K562 (cell line): ENCODE measurements around the gene PLEKHG3. TPM values are rescaled to one million over a fixed set of nuclear protein-coding genes. Genes with fewer than 3 reads are reported as not detected.

ENCODE experiments used
- ATAC-seq: fragments of 200-7000 bp; cut with Tn5 transposase; 3 replicates; pipeline ENCODE4 v1.9.1; 2020; ENCODE audit warnings: moderate library complexity
- BruUV-seq: library from RNA; stranded (reverse); fragments of 400-500 nt; replicated peaks from 2 replicates; lab custom pipeline; 2021; lab: Mats Ljungman, UMichigan
- CTCF ChIA-PET: fragments of 300-600 bp; formaldehyde crosslinking; extraction: SDS; loops from one replicate; lab custom pipeline; 2021; ENCODE audit warnings: low intra/inter-chr PET ratio; lab: Yijun Ruan, JAX
- POLR2A ChIA-PET: fragments of 300-600, 350-650 bp; sonication (Branson Sonifier 250); formaldehyde crosslinking; extraction: SDS; loops from one replicate; lab custom pipeline; 2021; ENCODE audit warnings: antibody characterized with exemption, inconsistent platforms; lab: Yijun Ruan, JAX
- DNase-seq, 4 experiments: peaks; one replicate each; pipeline versions ENCODE4 v3.0.0 to v3.0.0-alpha.2; 2011 to 2018; ENCODE audit warnings: low spot score in 3 of 4, mixed read lengths in 3 of 4; ENCODE audit errors: extremely low read depth in 1 of 4
- FAIRE-seq: peaks from 2 replicates; lab custom pipeline; 2011; peaks lifted over from hg19 to GRCh38; lab: Jason Lieb, UNC
- H2AFZ ChIP-seq: 2 replicates; pipeline ENCODE4 v1.6.0; 2011; ENCODE audit warnings: low read depth, low read length, control low read depth, inconsistent platforms
- H3K27ac ChIP-seq: fragments of 200-600 bp; 3 replicates; pipeline ENCODE4 v1.8.0; 2011; ENCODE audit warnings: low read depth, mild to moderate bottlenecking, control low read depth, inconsistent platforms, low read length, moderate library complexity, mixed read lengths; ENCODE audit errors: extremely low read depth
- H3K27me3 ChIP-seq, 2 experiments: fragments of 300-600 bp in 1 of 2; 2 replicates in 1 of 2; 3 replicates in 1 of 2; pipeline versions ENCODE4 v1.6.0 to v1.8.0; 2011; ENCODE audit warnings: inconsistent platforms in 2 of 2, low read length in 2 of 2, mild to moderate bottlenecking in 1 of 2, mixed read lengths in 1 of 2, moderate library complexity in 1 of 2; ENCODE audit not compliant: control insufficient read depth in 2 of 2, insufficient read depth in 2 of 2
- H3K36me3 ChIP-seq: fragments of 300-600 bp; 3 replicates; pipeline ENCODE4 v1.8.0; 2011; ENCODE audit warnings: mild to moderate bottlenecking, low read length, inconsistent platforms; ENCODE audit not compliant: control insufficient read depth, insufficient read depth
- H3K4me1 ChIP-seq, 2 experiments: fragments of 200-600 bp in 1 of 2; replicated peaks in 1 of 2; 2 replicates in 1 of 2; 3 replicates in 1 of 2; pipeline versions ENCODE4 v1.5.1 to v1.8.0; 2011; ENCODE audit warnings: inconsistent platforms in 2 of 2, low read length in 2 of 2, mild to moderate bottlenecking in 1 of 2, mixed read lengths in 1 of 2, moderate library complexity in 1 of 2; ENCODE audit not compliant: control insufficient read depth in 2 of 2, insufficient read depth in 2 of 2
- H3K4me2 ChIP-seq: 2 replicates; pipeline ENCODE4 v1.6.1; 2011; ENCODE audit warnings: low read length, control low read depth, inconsistent platforms, mixed read lengths; ENCODE audit not compliant: insufficient read depth
- H3K4me3 ChIP-seq: fragments of 200-600 bp; sonication (generic), shearing (Covaris generic); 2 replicates; pipeline ENCODE4 v1.5.1; 2016; ENCODE audit warnings: control low read depth, inconsistent platforms
- H3K79me2 ChIP-seq: fragments of 200-600 bp; 3 replicates; pipeline ENCODE4 v1.8.0; 2011; ENCODE audit warnings: low read length, inconsistent platforms; ENCODE audit not compliant: control insufficient read depth, insufficient read depth
- H3K9ac ChIP-seq, 2 experiments: 2 replicates each; pipeline versions ENCODE4 v1.6.0 to v1.6.1; 2011; ENCODE audit warnings: low read depth in 2 of 2, low read length in 2 of 2, control low read depth in 1 of 2, inconsistent platforms in 1 of 2, mild to moderate bottlenecking in 1 of 2, mixed read lengths in 1 of 2; ENCODE audit not compliant: insufficient read depth in 1 of 2
- H3K9me1 ChIP-seq: one replicate; pipeline ENCODE4 v1.6.0; 2011; ENCODE audit warnings: inconsistent platforms, mild to moderate bottlenecking, low read length, moderate library complexity; ENCODE audit not compliant: control insufficient read depth, insufficient read depth
- H3K9me3 ChIP-seq: replicated peaks from 2 replicates; pipeline ENCODE4 v1.5.1; 2011; ENCODE audit warnings: low read depth, low read length, inconsistent platforms; ENCODE audit not compliant: control insufficient read depth, insufficient read depth
- H4K20me1 ChIP-seq: replicated peaks from 2 replicates; pipeline ENCODE4 v1.6.1; 2011; ENCODE audit warnings: low read length, inconsistent platforms, mixed read lengths; ENCODE audit not compliant: control insufficient read depth, insufficient read depth
- ATF2 ChIP-seq: sonication (generic); formaldehyde crosslinking; IDR thresholded peaks from 2 replicates; pipeline ENCODE4 v1.8.1; 2022; ENCODE audit warnings: missing genetic modification reagents
- BCOR ChIP-seq: fragments of 450-650 bp; IDR thresholded peaks from 2 replicates; pipeline ENCODE4 v1.6.1; 2016
- FOXK1 ChIP-seq: sonication (generic); formaldehyde crosslinking; IDR thresholded peaks from 2 replicates; pipeline ENCODE4 v1.8.0; 2022; ENCODE audit warnings: missing genetic modification reagents, mild to moderate bottlenecking, borderline replicate concordance
- GATAD2A ChIP-seq: fragments of 450-650 bp; IDR thresholded peaks from 2 replicates; pipeline ENCODE4 v1.6.1; 2017
- HIVEP1 ChIP-seq: fragments of 250-450 bp; sonication (Bioruptor Pico); IDR thresholded peaks from 2 replicates; pipeline ENCODE4 v1.4.0; 2020; ENCODE audit warnings: mild to moderate bottlenecking
- NR0B1 ChIP-seq: fragments of 450-650 bp; IDR thresholded peaks from one replicate; pipeline ENCODE4 v1.6.1; 2018; ENCODE audit warnings: mild to moderate bottlenecking, moderate library complexity; ENCODE audit not compliant: partially characterized antibody
- PCBP1 ChIP-seq: fragments of 200-400 bp; formaldehyde crosslinking; IDR thresholded peaks from 2 replicates; pipeline ENCODE4 v1.6.1; 2018; ENCODE audit warnings: mild to moderate bottlenecking, low read depth, low read length; ENCODE audit not compliant: poor library complexity, severe bottlenecking
- RCOR1 ChIP-seq, 2 experiments: IDR thresholded peaks; 2 replicates each; pipeline ENCODE4 v1.6.1; 2012; ENCODE audit warnings: low read depth in 2 of 2, low read length in 2 of 2, borderline replicate concordance in 1 of 2, improper control_type of control experiment in 1 of 2
- RNF2 ChIP-seq: sonication (generic); IDR thresholded peaks from 2 replicates; pipeline ENCODE4 v1.6.1; 2016
- UBTF ChIP-seq, 2 experiments: IDR thresholded peaks; 2 replicates each; pipeline ENCODE4 v1.6.1; 2012; ENCODE audit warnings: improper control_type of control experiment in 2 of 2, low read depth in 2 of 2, low read length in 2 of 2, borderline replicate concordance in 1 of 2
- ZNF766 ChIP-seq: fragments of 200-800 bp; sonication (Bioruptor generic); conservative IDR thresholded peaks from 2 replicates; pipeline ENCODE4 v1.6.1; 2016; ENCODE audit warnings: missing genetic modification characterization, missing compliant biosample characterization
- WGBS: fragments of 100-300 bp; shearing (Covaris generic); methylation state at CpG from one replicate; pipeline ENCODE4 v1.1.6; 2016; ENCODE audit warnings: low coverage, mixed read lengths; ENCODE audit not compliant: insufficient coverage; ENCODE audit errors: missing lambda C conversion rate; 5-methylcytosine and 5-hydroxymethylcytosine counted together
- in situ Hi-C: fragments of 300-500 bp; cut with MboI; formaldehyde crosslinking; loops from 4 replicates; pipeline ENCODE4 v1.15.0; 2018; ENCODE audit warnings: inconsistent platforms, mixed read lengths
- intact Hi-C: fragments of 100-400 bp; cut with micrococcal nuclease; formaldehyde crosslinking; loops from 2 replicates; pipeline ENCODE4 v1.14.2; 2022
- polyA plus RNA-seq, 8 experiments: library from polyadenylated mRNA; depleted of rRNA in 4 of 8; stranded (reverse) in 5 of 8; unstranded in 3 of 8; fragments of >200 nt; fragmentation: Nextera tagmentation in 2 of 8; fragmentation: Illumina TruSeq in 1 of 8; extraction: Ambion mirVana in 2 of 8; extraction: Trizol in 1 of 8; gene quantifications; 2 replicates each; pipeline versions ENCODE4 v1.2.1 to v1.2.3, GENCODE V29; 2011 to 2014; ENCODE audit warnings: inconsistent platforms in 1 of 8, missing spikeins in 1 of 8
- total RNA-seq, 7 experiments: library from RNA; depleted of rRNA in 6 of 7; stranded (reverse); fragments of >200 nt in 6 of 7; fragmentation: Illumina TruSeq in 2 of 7; extraction: Trizol in 2 of 7; gene quantifications; 2 replicates each; pipeline versions ENCODE4 v1.2.1 to v1.2.3, GENCODE V29; 2011 to 2021; ENCODE audit warnings: low replicate concordance in 1 of 7

PLEKHG3 gene
- total and polyA plus RNA-seq, 9 of the 15 experiments (the other 6 are each of a cell fraction or from before 2014, with no cell fraction given), result 0.04 to 0.16 TPM; not detected in 7

GRCh38 chr14:64795921-64796320 lies 91.7 kb downstream of the PLEKHG3 start (continued):
- no peak for TF ChIP-seq ATF2 (CRISPR knock-in tag)

- intact Hi-C loops (no loop called here), in situ Hi-C loops (no loop called here)
- Histone ChIP-seq H2AFZ (no peak overlapping the region), H3K36me3 (peaks cover 94% of the 10 kb centered on the region; the same call in 2 of the 3 replicates), H4K20me1 (no peaks in the 10 kb centered on the region), H3K4me1 (no peaks in the 10 kb centered on the region), H3K27ac (no peak overlapping the region), H3K4me2 (no peak overlapping the region), H3K9me3 (no peaks in the 10 kb centered on the region), H3K4me3 (no peak overlapping the region), H3K9me1 (no peaks in the 10 kb centered on the region), H3K79me2 (no peaks in the 10 kb centered on the region), H3K9ac (no peak overlapping the region), H3K27me3 (no peaks in the 10 kb centered on the region)
- 98% methylated on average over 7 of the region's 11 CpGs for WGBS
- no TSS peak for BruUV-seq
- ChIA-PET CTCF (no interaction called here), POLR2A (interaction anchor here (1.2 kb wide), 1 partner anchor 27 kb away, joined by 4 read pairs; no protein-coding TSS in a partner anchor)
- FAIRE-seq (no peak), ATAC-seq (no peak), DNase-seq (no peak)
- TF ChIP-seq RNF2, result no peak
- no peak for TF ChIP-seq PCBP1
- TF ChIP-seq FOXK1, result no peak
- TF ChIP-seq NR0B1, result no peak
- TF ChIP-seq BCOR, result no peak
- TF ChIP-seq ZNF766, result no peak
- TF ChIP-seq UBTF (IDR thresholded peaks at IDR 0.05; ENCODE audit: borderline replicate concordance in 1 of 2, low read depth in 2 of 2, low read length in 2 of 2), result no peak
- TF ChIP-seq GATAD2A, result no peak
- no peak for TF ChIP-seq RCOR1 (IDR thresholded peaks at IDR 0.05; ENCODE audit: borderline replicate concordance in 1 of 2, low read depth in 2 of 2, low read length in 2 of 2)
- TF ChIP-seq HIVEP1, result no peak
These were observed 92.1 kb downstream of the PLEKHG3 start for GRCh38 chr14:64796369-64796768.
